B cell (primary cell): ENCODE results near the gene TPCN1. TPM values are rescaled to one million over a fixed set of nuclear protein-coding genes. Genes with fewer than 3 reads are reported as not detected.

Source experiments
- ATAC-seq: fragments of 200-7000 bp; cut with Tn5 transposase; one replicate; pipeline ENCODE4 v1.10.0; 2021; ENCODE audit warnings: low read depth, mild to moderate bottlenecking, moderate number of reproducible peaks, moderate library complexity
- CTCF ChIA-PET: fragments of 350-600 bp; sonication (Branson Sonifier 250); formaldehyde crosslinking; loops from one replicate; lab custom pipeline; 2021; ENCODE audit warnings: antibody characterized with exemption, inconsistent platforms; lab: Charles Lee
- POLR2A ChIA-PET: fragments of 350-600 bp; sonication (Branson Sonifier 250); formaldehyde crosslinking; loops from one replicate; lab custom pipeline; 2021; ENCODE audit warnings: antibody characterized with exemption; lab: Charles Lee
- DNase-seq: peaks from one replicate; pipeline ENCODE4 v3.0.0; 2013
- H2AFZ ChIP-seq: 2 replicates; pipeline ENCODE4 v1.6.1; 2012; ENCODE audit warnings: mild to moderate bottlenecking, low read depth, low read length; ENCODE audit not compliant: insufficient read depth, poor library complexity, severe bottlenecking
- H3K27ac ChIP-seq, 2 donors: 1 replicate in 1 of 2; 2 replicates in 1 of 2; pipeline ENCODE4 v1.5.1; 2012 to 2013; ENCODE audit warnings: low read length in 2 of 2, mild to moderate bottlenecking in 2 of 2, moderate library complexity in 1 of 2
- H3K27me3 ChIP-seq, 4 experiments: fragments of 200-600 bp in 1 of 4; sonication (generic) in 1 of 4; replicated peaks in 1 of 4; 1 replicate in 2 of 4; 2 replicates in 2 of 4; pipeline versions ENCODE4 v1.6.1 to v1.7.0; 2013 to 2016; ENCODE audit warnings: low read length in 3 of 4, mild to moderate bottlenecking in 2 of 4, mixed read lengths in 1 of 4, moderate library complexity in 1 of 4; ENCODE audit not compliant: insufficient read depth in 4 of 4, control insufficient read depth in 3 of 4; ENCODE audit errors: control extremely low read depth in 1 of 4
- H3K36me3 ChIP-seq, 2 experiments: replicated peaks in 1 of 2; 1 replicate in 1 of 2; 2 replicates in 1 of 2; pipeline versions ENCODE4 v1.6.1 to v1.7.1; 2013; ENCODE audit warnings: low read length in 1 of 2; ENCODE audit not compliant: insufficient read depth in 2 of 2, control insufficient read depth in 1 of 2; ENCODE audit errors: control extremely low read depth in 1 of 2, extremely low read depth in 1 of 2
- H3K4me1 ChIP-seq, 2 donors: fragments of 200-600 bp in 1 of 2; sonication (generic) in 1 of 2; 1 replicate in 1 of 2; 2 replicates in 1 of 2; pipeline versions ENCODE4 v1.5.1 to v1.6.1; 2013 to 2017; ENCODE audit warnings: low read length in 2 of 2; ENCODE audit not compliant: control insufficient read depth in 2 of 2, insufficient read depth in 2 of 2
- H3K4me2 ChIP-seq: replicated peaks from 2 replicates; pipeline ENCODE3; 2012; ENCODE audit warnings: mild to moderate bottlenecking, low read depth, low read length; ENCODE audit not compliant: poor library complexity, severe bottlenecking
- H3K4me3 ChIP-seq, 5 experiments: fragments of 200-600 bp in 1 of 5; sonication (generic) in 1 of 5; 1 replicate in 3 of 5; 2 replicates in 2 of 5; pipeline versions ENCODE4 v1.5.1 to v1.7.0; 2011 to 2016; ENCODE audit warnings: low read length in 4 of 5, mild to moderate bottlenecking in 4 of 5, low read depth in 2 of 5, control low read depth in 1 of 5, moderate library complexity in 1 of 5; ENCODE audit not compliant: insufficient read depth in 1 of 5; ENCODE audit errors: control extremely low read depth in 1 of 5, extremely low read depth in 1 of 5
- H3K79me2 ChIP-seq: fragments of 200-600 bp; sonication (generic); one replicate; pipeline ENCODE4 v1.6.0; 2016; ENCODE audit warnings: low read length; ENCODE audit not compliant: control insufficient read depth, insufficient read depth
- H3K9ac ChIP-seq: fragments of 200-600 bp; sonication (generic); 2 replicates; pipeline ENCODE4 v1.6.1; 2017; ENCODE audit warnings: mild to moderate bottlenecking, low read length, moderate library complexity
- H3K9me3 ChIP-seq, 3 donors: one replicate each; pipeline versions ENCODE4 v1.6.1 to v1.7.1; 2013; ENCODE audit warnings: low read length in 2 of 3; ENCODE audit not compliant: control insufficient read depth in 2 of 3, insufficient read depth in 1 of 3; ENCODE audit errors: control extremely low read depth in 1 of 3
- H4K20me1 ChIP-seq: 2 replicates; pipeline ENCODE4 v1.6.0; 2012; ENCODE audit warnings: mild to moderate bottlenecking, low read length; ENCODE audit not compliant: insufficient read depth, control insufficient read depth, poor library complexity, severe bottlenecking
- H3K27ac Mint-ChIP-seq: one replicate; pipeline ENCODE4 v1.8.0; 2021; ENCODE audit warnings: mixed read lengths
- H3K27me3 Mint-ChIP-seq: one replicate; pipeline ENCODE4 v1.8.0; 2021; ENCODE audit warnings: mixed read lengths
- H3K4me1 Mint-ChIP-seq: one replicate; pipeline ENCODE4 v1.8.0; 2021; ENCODE audit warnings: mixed read lengths
- H3K4me3 Mint-ChIP-seq: one replicate; pipeline ENCODE4 v1.8.0; 2021; ENCODE audit warnings: mixed read lengths
- H3K9me3 Mint-ChIP-seq: one replicate; pipeline ENCODE4 v1.8.0; 2022; ENCODE audit warnings: mixed read lengths; ENCODE audit not compliant: insufficient read depth
- EZH2 ChIP-seq: IDR thresholded peaks from 2 replicates; pipeline ENCODE4 v1.6.1; 2012; ENCODE audit warnings: borderline replicate concordance, low read depth, mild to moderate bottlenecking, moderate library complexity, low read length; ENCODE audit not compliant: insufficient read depth, poor library complexity, severe bottlenecking
- WGBS: methylation state at CpG from one replicate; pipeline ENCODE4 v1.1.5; 2013; ENCODE audit warnings: missing lambda C conversion rate; ENCODE audit not compliant: insufficient coverage; 5-methylcytosine and 5-hydroxymethylcytosine counted together
- intact Hi-C: fragments of 100-400 bp; cut with micrococcal nuclease; formaldehyde crosslinking; loops from one replicate; pipeline ENCODE4 v1.10.0; 2022
- polyA plus RNA-seq: library from polyadenylated mRNA; depleted of rRNA; stranded (reverse); fragments of >200 nt; gene quantifications from 2 replicates; pipeline ENCODE4 v1.2.3, GENCODE V29; 2012
- total RNA-seq, 2 donors: library from RNA; stranded (reverse); fragments of 120-200 nt in 1 of 2; gene quantifications; 1 replicate in 1 of 2; 2 replicates in 1 of 2; pipeline versions ENCODE4 v1.2.3 to v1.2.4, GENCODE V29; 2013 to 2022
- TF ChIP-seq, protein P1 (sequence below): fragments of 200-600 bp; IDR thresholded peaks from one replicate; pipeline ENCODE4 v1.8.0; 2022; ENCODE audit warnings: antibody characterized with exemption, mild to moderate bottlenecking

Gene TPCN1
- total and polyA plus RNA-seq, 2 donors (not counting 1 experiment from before 2014, with no cell fraction given) = 80.8 to 258 TPM

DNA sequence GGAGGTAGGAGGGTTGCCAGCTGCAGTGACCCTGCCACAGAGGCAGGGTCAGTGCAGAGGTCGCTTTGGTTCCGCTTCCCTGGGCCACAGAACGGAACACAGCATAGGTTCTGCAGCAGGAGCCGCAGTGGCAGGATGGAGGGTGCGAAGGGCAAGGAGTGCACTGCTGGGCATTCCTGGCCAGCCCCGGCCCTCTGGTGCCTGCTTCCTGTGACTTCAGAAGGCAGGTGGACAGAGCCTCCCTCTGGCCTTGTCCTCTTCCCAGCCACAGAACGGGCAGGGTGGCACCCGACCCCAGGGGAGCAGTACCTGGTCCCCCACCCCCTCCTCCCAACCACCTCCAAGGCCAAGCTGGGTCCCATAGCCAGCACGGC lies 75.9 kb downstream of the TPCN1 start:
- no peak overlapping the region for H3K27ac Mint-ChIP-seq
- peaks cover 7% of the 10 kb centered on the region for H3K4me1 Mint-ChIP-seq
- no peaks in the 10 kb centered on the region for H4K20me1 ChIP-seq
- intact Hi-C loops = loop anchor here (10.0 kb wide), 1 partner anchor 102 kb away; no protein-coding TSS in a partner anchor
- no peak overlapping the region for H2AFZ ChIP-seq
- ATAC-seq (no peak), DNase-seq (no peak)
- TF ChIP-seq, protein P1, sequence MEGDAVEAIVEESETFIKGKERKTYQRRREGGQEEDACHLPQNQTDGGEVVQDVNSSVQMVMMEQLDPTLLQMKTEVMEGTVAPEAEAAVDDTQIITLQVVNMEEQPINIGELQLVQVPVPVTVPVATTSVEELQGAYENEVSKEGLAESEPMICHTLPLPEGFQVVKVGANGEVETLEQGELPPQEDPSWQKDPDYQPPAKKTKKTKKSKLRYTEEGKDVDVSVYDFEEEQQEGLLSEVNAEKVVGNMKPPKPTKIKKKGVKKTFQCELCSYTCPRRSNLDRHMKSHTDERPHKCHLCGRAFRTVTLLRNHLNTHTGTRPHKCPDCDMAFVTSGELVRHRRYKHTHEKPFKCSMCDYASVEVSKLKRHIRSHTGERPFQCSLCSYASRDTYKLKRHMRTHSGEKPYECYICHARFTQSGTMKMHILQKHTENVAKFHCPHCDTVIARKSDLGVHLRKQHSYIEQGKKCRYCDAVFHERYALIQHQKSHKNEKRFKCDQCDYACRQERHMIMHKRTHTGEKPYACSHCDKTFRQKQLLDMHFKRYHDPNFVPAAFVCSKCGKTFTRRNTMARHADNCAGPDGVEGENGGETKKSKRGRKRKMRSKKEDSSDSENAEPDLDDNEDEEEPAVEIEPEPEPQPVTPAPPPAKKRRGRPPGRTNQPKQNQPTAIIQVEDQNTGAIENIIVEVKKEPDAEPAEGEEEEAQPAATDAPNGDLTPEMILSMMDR = no peak
- TF ChIP-seq EZH2 = no peak
- no peak overlapping the region for H3K4me2 ChIP-seq
- no peak overlapping the region for H3K4me3 ChIP-seq
- 88% methylated on average over 9 of the region's 9 CpGs for WGBS
- no peaks in the 10 kb centered on the region for H3K9me3 ChIP-seq
- H3K27me3 ChIP-seq = no peaks in the 10 kb centered on the region
- ChIA-PET POLR2A (interaction anchor here (0.6 kb wide), 1 partner anchor 9 kb away, joined by 5 read pairs; no protein-coding TSS in a partner anchor), CTCF (no interaction called here)
- H3K9ac ChIP-seq = no peak overlapping the region
- H3K27me3 Mint-ChIP-seq = no peaks in the 10 kb centered on the region
- no peak overlapping the region for H3K4me3 Mint-ChIP-seq
- H3K4me1 ChIP-seq = peaks cover 0 to 7% of the 10 kb centered on the region in 2 donors
- H3K36me3 ChIP-seq = peaks cover 0 to 28% of the 10 kb centered on the region in 2 experiments
- no peak overlapping the region for H3K27ac ChIP-seq
- no peaks in the 10 kb centered on the region for H3K9me3 Mint-ChIP-seq
- H3K79me2 ChIP-seq = no peaks in the 10 kb centered on the region

DNA sequence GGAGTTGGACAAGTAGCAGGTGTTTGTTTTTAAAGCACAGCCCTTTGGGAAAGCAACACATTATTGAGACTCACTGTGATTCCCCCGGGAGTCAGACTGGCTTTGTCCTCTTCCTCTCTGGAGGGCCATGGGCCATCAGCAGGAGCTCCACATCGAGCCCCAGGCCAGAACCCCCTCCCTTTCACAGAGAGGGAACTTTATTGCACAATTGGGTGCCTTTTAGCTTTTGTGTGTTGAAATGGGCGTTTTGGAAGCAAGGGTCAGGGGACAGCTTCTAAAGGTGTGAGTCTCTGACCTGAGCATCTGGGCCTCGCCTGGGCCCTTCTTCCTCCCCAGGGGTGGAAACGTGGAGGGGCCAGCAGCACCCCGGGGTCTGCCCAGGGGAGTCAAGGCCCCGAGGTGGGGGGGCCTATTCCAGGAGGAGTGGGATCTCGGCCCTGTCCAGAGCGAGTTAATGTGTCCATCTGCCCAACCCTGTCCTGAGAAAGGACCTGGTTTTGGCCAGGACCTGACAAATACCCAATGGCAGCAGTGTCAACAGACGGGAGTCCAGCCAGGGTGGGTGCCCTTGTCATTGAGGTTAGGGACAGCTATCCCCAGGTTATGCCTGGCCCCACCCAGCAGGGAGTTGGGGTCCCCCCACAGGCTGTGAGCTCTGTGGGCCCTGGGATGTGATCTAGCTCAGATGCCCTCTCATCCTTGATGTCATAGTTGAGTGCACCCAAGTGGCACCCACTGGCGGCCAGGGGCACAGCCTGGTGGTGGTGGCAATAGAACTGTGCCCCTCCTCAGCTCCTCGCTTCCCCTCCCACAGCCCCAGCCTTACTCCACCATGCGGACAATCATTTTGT lies 76.6 kb downstream of the TPCN1 start:
- H2AFZ ChIP-seq = no peak overlapping the region
- TF ChIP-seq, protein P1 = no peak
- no peak for TF ChIP-seq EZH2
- no peaks in the 10 kb centered on the region for H3K9me3 ChIP-seq
- H3K9me3 Mint-ChIP-seq = no peaks in the 10 kb centered on the region
- no peak overlapping the region for H3K4me3 Mint-ChIP-seq
- peaks cover 11% of the 10 kb centered on the region for H3K4me1 Mint-ChIP-seq
- no peak overlapping the region for H3K9ac ChIP-seq
- H3K36me3 ChIP-seq = peaks cover 0 to 22% of the 10 kb centered on the region in 2 experiments
- no peaks in the 10 kb centered on the region for H3K27me3 ChIP-seq
- H3K4me3 ChIP-seq = no peak overlapping the region
- H3K27ac Mint-ChIP-seq = no peak overlapping the region
- no peak overlapping the region for H3K4me2 ChIP-seq
- H4K20me1 ChIP-seq = no peaks in the 10 kb centered on the region
- H3K4me1 ChIP-seq = peaks cover 5 to 13% of the 10 kb centered on the region in 2 donors
- CTCF ChIA-PET = interaction anchor here (0.8 to 1.5 kb wide), 2 partner anchors 13 to 64 kb away, joined by 3 to 5 read pairs; no protein-coding TSS in a partner anchor
- no peak for ATAC-seq
- WGBS = 93% methylated on average over 11 of the region's 13 CpGs
- POLR2A ChIA-PET = no interaction called here
- DNase-seq = no peak
- no peaks in the 10 kb centered on the region for H3K27me3 Mint-ChIP-seq
- H3K27ac ChIP-seq = no peak overlapping the region
- intact Hi-C loops = loop anchor here (10.0 kb wide), 1 partner anchor 103 kb away; no protein-coding TSS in a partner anchor
- no peaks in the 10 kb centered on the region for H3K79me2 ChIP-seq
